Measurements from ENCODE around the gene TYW1. TPM values are rescaled to one million over a fixed set of nuclear protein-coding genes. Genes with fewer than 3 reads are reported as not detected.
"Not testable (repeated sequence)": the region's sequence is repeated elsewhere in the genome, so short reads cannot be mapped to it uniquely, and the experiment has no call there.

The TYW1 gene, protein sequence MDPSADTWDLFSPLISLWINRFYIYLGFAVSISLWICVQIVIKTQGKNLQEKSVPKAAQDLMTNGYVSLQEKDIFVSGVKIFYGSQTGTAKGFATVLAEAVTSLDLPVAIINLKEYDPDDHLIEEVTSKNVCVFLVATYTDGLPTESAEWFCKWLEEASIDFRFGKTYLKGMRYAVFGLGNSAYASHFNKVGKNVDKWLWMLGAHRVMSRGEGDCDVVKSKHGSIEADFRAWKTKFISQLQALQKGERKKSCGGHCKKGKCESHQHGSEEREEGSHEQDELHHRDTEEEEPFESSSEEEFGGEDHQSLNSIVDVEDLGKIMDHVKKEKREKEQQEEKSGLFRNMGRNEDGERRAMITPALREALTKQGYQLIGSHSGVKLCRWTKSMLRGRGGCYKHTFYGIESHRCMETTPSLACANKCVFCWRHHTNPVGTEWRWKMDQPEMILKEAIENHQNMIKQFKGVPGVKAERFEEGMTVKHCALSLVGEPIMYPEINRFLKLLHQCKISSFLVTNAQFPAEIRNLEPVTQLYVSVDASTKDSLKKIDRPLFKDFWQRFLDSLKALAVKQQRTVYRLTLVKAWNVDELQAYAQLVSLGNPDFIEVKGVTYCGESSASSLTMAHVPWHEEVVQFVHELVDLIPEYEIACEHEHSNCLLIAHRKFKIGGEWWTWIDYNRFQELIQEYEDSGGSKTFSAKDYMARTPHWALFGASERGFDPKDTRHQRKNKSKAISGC
- total RNA-seq (10 to 100 TPM in 5 of 10 donors, 1 to 10 TPM in 5; 7.8 to 15.1 (median 10.0) TPM), polyA plus RNA-seq (1 to 10 TPM; 6.7 to 6.9 TPM)
- long read RNA-seq, donor 1, transcript TYW1-201 (16 exons, 3,348 nt), result major isoform, 23 of 34 reads
- long read RNA-seq, donor 1, partial matches to known transcripts, result 5 of 34 reads
- long read RNA-seq, donor 1, other reads (novel, unspliced or antisense), result 6 of 34 reads
- long read RNA-seq, donor 2, transcript TYW1-201 (16 exons, 3,348 nt), result major isoform, 13 of 22 reads
- long read RNA-seq, donor 2, partial matches to known transcripts, result 3 of 22 reads
- long read RNA-seq, donor 2, other reads (novel, unspliced or antisense), result 6 of 22 reads
- long read RNA-seq, donor 3, transcript TYW1-201 (16 exons, 3,348 nt), result major isoform, 35 of 63 reads
- long read RNA-seq, donor 3, partial matches to known transcripts, result 22 of 63 reads
- long read RNA-seq, donor 3, other reads (novel, unspliced or antisense), result 6 of 63 reads

DNA sequence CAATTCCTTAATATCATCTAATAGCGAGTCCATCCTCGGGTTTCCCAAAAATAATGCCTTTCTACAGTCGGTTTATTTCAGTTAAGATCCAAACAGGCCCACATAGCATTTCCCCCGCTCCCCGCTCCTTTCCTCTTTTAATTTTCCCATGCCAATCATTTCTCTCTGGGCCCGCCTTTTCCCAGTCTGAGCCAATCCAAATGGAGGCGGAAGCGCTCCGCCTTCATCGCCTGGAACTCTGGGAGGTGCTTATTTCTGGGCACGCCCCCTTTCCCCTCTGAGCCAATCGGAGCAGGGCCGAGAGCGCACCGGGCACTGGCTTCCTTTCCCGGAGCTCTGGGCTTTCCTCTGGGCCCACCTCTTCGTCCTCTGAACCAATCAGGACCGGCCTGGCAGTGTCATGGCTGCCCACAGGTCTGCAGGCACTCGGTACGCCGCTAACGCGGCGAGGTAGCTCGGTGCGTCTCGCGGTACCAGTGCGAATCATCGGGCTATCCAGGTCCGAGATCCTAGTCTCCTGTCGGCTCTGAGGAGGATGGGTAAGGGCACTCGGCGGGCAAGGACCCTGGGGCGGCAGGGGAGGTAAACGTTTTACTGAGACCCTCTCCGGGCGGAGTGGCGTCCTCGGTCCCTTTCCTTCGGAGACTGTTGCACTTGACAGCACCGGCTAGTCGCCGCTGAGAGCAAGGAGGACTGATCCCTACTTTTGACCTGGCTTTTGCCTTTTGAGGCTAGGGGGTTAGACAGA, at the start of gene TYW1:
TYW1 (plus strand) TSS at position 390 of the 748 bp plus-strand sequence; CDS start at position 536, 146 bp downstream.
- intact Hi-C loops (cut with DNase I), result loop anchor here in 2 of 10 donors (5.0 to 10.0 kb wide), 4 partner anchors 72 to 314 kb away; partner anchors contain the start of genes RABGEF1 (in 1 of the 2) and TMEM248 (in 1 of the 2)
- H3K27me3 ChIP-seq, H3K9me3 ChIP-seq: not testable (repeated sequence)
- Histone ChIP-seq H3K4me3 (peak within 1 kb of the TSS; percentile 61 to 95 (median 76)), H3K36me3 (peaks cover 0 to 53% (median 22%) of the 10 kb centered on the region in 9 donors), H3K27ac (peak within 1 kb of the TSS in 9 of 10 donors; percentile 79 to 100 (median 97)), H3K4me1 (peaks cover 5 to 35% (median 22%) of the 10 kb centered on the region in 9 donors)
- WGBS, 2 donors, result 0% methylated on average over 36 to 44 of the region's 44 CpGs
- peak; percentile 92 to 95 (median 94) for ATAC-seq
- peak; percentile 97 to 99 for DNase-seq

DNA sequence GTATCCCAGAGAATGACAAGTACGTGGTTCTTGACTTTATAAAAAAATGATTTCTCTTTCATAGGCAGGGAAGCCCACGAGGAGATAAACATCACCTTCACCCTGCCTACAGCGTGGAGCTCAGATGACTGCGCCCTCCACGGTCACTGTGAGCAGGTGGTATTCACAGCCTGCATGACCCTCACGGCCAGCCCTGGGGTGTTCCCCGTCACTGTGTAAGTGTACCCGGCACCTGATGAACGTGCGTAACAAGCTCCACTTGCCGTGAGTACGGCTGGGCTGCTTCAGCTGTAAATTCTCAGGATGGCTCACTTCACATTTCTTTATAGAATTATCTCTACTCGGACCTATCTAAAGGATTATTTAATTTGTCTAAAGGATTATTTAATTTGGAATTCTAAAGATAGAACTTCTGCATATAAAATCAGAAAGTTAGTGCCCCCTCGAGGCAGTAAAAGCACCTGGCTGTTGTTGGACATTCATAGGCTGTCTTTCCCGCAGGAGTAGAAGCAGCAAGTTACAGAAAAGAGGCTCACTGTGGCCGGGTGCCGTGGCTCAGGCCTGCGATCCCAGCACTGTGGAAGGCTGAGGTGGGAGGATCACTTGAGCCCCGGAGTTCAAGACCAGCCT, 48.0 kb upstream of the TYW1 start:
- intact Hi-C loops (cut with DNase I), result no loop called here
- H3K9me3 ChIP-seq, result no peaks in the 10 kb centered on the region
- H3K27me3 ChIP-seq, result no peaks in the 10 kb centered on the region
- no peak for ATAC-seq
- DNase-seq, result no peak
- TF ChIP-seq CTCF (IDR thresholded peaks at IDR 0.05), result no peak
- H3K4me1 ChIP-seq, result peaks cover 0 to 8% (median 0%) of the 10 kb centered on the region in 9 donors
- peaks cover 0 to 100% (median 65%) of the 10 kb centered on the region in 9 donors for H3K36me3 ChIP-seq
- H3K27ac ChIP-seq, result no peak overlapping the region
- no peak overlapping the region for H3K4me3 ChIP-seq
- WGBS, 2 donors, result 93% methylated on average over 19 of the region's 19 CpGs

GRCh38 chr7:66950311-66950710, 46.3 kb upstream of the TYW1 start:
- Histone ChIP-seq H3K27ac (no peak overlapping the region), H3K9me3 (no peaks in the 10 kb centered on the region), H3K27me3 (no peaks in the 10 kb centered on the region), H3K4me1 (peaks cover 0 to 8% (median 0%) of the 10 kb centered on the region in 9 donors), H3K36me3 (peaks cover 0 to 100% (median 68%) of the 10 kb centered on the region in 9 donors), H3K4me3 (no peak overlapping the region)
- TF ChIP-seq CTCF (IDR thresholded peaks at IDR 0.05), result no peak
- DNase-seq (no peak), ATAC-seq (no peak)
- WGBS, 2 donors, result 72% methylated on average over 3 of the region's 3 CpGs
- intact Hi-C loops (cut with DNase I), result no loop called here

- H3K4me3 ChIP-seq, result no peak overlapping the region
- no peak for TF ChIP-seq CTCF (IDR thresholded peaks at IDR 0.05)
- no peaks in the 10 kb centered on the region for H3K27me3 ChIP-seq
- H3K36me3 ChIP-seq, result peaks cover 0 to 100% (median 68%) of the 10 kb centered on the region in 9 donors
- intact Hi-C loops (cut with DNase I), result no loop called here
- ATAC-seq (no peak), DNase-seq (no peak)
- H3K4me1 ChIP-seq, result peaks cover 0 to 8% (median 0%) of the 10 kb centered on the region in 9 donors
- H3K27ac ChIP-seq, result no peak overlapping the region
- no peaks in the 10 kb centered on the region for H3K9me3 ChIP-seq
- 90 to 91% methylated on average over 8 of the region's 8 CpGs for WGBS, 2 donors
These were observed 45.9 kb upstream of the TYW1 start for GRCh38 chr7:66950763-66951162.
